ENCODE data around the gene UBE2G1.

The UBE2G1 gene

DNA sequence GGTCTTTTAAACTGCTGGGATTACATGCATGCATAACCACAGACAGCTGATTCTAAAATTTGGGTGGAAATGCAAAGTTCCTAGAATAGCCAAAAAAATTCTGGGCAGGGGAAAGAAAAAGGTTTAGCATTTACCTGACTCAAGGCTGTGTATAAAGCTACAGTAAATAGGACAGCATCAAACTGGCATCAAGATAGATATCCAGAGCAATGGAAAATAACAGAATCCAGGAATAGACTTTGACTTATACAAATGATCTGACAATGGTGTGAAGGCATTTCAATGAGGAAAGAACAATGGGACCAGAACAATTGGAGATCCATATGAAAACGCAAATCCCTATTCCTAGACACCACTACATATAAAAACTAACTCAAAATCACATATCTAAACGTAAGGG is 115.6 kb downstream of the UBE2G1 start:
- FAIRE-seq: no peak

DNA sequence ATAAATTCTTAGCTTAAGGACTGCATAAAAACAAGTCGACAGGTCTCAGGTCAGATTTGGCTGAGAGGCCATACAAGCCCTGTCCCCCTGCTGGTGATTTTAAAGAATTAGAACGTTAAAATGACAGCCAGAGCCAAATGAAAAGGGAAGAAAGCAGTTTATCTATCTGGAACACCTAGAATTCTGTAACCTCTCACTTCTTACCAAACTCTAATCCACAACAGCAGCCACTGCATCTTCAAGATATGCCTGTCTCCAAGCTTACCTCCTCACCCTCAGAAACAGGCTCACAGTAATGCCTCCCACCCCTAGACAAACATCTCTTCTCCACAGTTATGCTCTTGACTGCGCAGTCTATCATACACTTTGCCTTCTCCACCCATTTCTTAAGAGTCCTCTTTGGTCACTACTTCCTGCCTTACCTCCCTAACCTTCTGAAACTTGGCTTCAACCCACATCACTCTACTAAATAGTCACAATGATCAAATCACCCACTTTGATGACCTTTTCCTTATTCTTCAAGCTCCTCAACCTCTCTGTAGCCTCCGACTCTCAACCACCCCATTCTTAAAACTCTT is 116.9 kb downstream of the UBE2G1 start:
- FAIRE-seq (peak; percentile 53), DNase-seq (ENCODE audit: low spot score) (no peak)

More for the DNA sequence above, 115.6 kb downstream of the UBE2G1 start:
- DNase-seq (ENCODE audit: low spot score): no peak

DNA sequence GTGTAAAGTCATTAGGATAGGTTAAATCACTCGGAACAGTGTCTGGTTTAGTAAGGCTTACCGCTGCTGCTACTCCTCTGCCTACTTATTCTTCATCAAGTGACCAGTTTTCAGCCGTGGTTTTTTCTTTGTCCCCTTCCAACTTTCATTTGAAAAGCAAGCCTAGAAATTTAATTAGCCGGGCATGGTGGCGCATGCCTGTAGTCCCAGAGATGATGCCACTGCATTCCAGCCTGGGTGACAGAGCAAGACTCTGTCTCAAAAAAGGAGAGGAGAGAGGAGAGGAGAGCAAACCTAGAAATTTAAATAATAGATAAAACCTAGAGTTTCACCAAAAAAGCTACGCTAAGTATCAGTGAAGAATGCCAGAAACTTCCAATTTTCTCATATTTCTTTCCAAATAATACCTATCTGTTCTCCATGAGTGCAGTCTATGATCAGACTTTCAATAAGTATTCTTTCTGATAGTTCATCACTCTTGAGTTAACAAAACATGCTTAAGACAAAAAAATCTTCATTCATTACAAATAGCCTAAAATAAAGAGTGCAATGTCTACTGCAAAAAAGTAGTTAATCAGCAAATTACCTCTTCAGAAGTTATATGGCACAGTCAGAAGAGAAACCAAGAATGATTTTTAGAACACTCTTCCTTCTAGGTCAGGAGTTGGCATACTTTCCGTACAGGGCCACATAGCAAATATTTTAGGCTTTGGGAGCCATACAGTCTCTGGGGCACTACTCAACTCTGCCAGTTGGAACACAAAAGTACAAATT is 117.8 kb downstream of the UBE2G1 start:
- DNase-seq (ENCODE audit: low spot score): no peak
- FAIRE-seq: no peak

DNA sequence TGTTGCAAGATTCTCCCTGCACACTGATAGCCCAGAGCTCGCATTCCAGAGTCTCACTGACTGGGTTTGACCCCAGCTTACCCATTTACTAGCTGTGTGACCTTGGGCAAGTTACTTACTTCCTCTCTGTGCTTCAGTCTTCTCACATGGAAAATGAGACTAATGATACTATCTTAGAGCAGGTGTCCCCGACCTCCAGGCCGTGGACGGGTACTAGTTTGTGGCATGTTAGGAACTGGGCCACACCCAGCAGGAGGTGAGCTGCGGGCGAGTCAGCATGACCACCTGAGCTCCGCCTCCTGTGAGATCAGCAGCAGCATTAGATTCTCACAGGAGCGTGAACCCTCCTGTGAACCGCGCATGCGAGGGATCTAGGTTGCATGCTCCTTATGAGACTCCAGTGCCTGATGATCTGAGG is 118.5 kb downstream of the UBE2G1 start:
- DNase-seq (ENCODE audit: low spot score): no peak

DNA sequence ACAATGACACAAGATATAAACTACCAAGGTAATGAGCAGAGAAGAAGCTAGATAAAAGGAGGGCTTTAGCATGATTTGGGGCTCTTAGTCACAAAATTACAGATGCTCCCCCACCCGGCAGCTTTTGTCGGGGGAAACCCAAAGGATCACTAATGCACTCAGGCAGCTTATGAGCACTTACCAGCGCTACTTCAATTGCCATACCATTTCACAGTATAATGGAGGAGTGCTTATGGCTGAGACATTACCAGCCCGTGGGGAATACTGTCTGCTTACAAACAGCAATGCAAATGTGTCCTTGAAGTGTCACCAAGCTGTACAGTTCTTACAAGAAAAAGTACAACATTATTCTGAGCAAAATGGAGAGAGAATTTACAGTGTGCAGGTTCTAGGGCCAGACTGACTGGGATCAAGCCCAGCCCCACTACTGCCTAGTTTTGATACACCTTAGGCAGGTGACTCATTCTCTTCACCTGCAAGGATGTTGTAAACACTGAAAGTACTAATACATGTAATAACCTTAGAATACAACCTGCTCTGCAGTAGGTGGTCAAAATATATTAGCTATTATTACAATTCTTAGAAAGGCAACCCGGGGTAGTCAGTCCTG is 119.0 kb downstream of the UBE2G1 start:
- FAIRE-seq (no peak), DNase-seq (ENCODE audit: low spot score) (no peak)

More for the DNA sequence above, 118.5 kb downstream of the UBE2G1 start:
- FAIRE-seq: no peak

DNA sequence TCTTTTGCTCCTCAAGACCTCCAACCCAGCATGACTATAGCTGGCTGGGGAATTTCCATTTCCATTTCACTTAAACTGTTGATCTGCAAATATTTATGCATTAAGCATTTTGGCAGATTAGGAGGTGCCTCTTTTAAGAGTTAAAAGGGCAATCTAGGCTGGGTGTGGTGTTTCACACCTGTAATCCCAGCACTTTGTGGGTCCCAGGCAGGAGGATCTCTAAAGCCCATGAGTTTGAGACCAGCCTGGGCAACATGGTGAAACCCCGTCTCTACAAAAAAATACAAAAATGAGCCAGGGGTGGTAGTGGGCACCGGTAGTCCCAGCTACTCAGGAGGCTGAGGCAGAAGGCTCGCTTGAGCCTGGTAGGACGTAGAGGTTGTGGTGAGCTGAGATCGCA is 119.8 kb downstream of the UBE2G1 start:
- no peak for DNase-seq (ENCODE audit: low spot score)
- FAIRE-seq: no peak

DNA sequence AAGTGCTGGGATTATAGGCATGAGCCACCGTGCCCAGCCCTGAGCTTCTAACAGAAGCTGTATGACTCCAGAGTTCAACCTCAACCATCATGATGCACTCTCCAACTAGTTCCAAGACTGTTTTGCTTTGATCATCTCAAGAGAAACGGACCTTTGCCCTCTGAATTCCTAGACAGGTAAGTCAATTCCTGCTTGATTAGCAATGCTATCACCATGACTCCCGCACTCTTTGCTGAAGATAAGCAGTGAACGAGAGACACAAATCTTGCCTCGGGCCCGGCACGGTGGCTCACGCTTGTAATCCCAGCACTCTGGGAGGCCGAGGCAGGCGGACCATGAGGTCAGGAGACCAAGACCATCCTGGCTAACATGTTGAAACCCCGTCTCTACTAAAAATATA is 124.9 kb downstream of the UBE2G1 start:
- no peak for FAIRE-seq

DNA sequence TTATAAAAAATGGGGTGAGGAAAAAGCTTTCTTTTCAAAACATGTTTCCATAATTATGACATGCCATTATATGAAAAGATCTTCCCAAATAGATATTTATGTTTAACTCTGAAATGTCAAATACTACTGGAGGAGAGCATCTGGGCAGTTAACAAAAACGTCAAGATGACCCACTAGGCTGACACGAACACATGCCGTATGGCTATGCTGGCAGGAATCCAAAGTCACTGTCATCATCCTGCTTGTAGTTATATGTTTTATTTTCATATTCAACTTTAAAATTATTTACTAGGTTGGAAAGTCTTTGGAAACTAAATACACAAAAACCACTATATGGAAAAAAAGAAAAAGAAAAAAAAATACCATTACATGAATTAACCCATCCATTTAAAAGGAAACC is 130.0 kb downstream of the UBE2G1 start:
- FAIRE-seq (no peak), DNase-seq (ENCODE audit: low spot score) (no peak)

More for the DNA sequence above, 124.9 kb downstream of the UBE2G1 start:
- DNase-seq (ENCODE audit: low spot score): no peak

DNA sequence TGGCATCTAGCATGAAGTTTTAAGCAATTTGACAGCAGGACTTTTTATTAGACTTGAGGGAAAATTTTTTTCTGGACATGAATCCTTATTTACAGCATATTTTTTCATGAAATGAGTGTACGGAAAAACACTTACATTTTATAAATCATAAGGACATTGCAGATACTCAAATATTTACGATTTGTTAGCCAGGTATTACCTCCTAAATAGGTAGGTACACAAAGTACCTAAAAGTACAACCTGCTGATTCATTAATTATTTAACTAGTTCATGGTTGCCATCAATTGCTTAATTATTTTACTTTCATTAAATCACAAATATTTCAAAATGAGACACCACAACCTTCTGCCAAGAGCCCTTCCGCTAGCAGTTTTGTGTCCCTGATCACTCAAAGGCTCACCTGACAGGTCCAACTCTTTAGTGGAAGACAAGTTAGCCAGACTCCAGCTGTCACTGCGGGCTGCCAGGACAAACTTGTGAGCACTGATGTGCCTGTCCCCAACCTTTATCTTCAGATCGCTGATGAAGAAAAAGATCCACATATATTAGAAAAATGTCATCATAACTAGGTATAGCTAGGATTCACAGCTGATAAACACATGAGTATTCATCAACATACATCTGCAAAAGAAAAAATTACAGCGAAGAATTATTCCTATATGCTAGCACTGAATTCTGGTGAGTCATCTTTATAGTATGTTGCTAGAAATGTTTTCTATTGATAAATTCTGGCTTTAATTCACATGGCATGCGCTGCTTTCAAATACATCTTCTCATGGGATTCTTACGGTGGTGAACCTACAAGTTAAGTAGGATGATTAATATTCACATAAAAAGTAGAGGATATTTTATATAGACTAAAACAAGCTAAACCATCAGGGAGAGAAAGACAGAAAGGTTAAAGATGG is 130.8 kb downstream of the UBE2G1 start:
- no peak for FAIRE-seq

DNA sequence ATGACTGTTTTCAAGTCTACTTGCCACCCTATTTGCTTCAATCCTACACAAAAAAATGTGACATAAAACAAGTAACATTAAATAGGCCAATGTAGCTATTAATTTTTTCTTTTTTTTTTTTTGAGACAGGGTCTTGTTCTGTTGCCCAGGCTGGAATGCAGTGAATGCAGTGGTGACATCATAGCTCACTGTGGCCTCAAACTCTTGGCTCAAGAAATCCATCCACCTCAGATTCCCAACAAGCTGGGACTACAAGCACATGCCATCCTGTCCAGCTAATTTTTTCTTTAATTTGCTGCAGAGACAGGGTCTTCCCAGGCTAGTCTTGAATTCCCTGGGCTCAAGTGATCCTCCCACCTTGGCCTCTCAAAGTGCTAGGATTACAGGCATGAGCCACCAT is 132.1 kb downstream of the UBE2G1 start:
- FAIRE-seq (no peak), DNase-seq (ENCODE audit: low spot score) (no peak)

More for the DNA sequence above, 130.8 kb downstream of the UBE2G1 start:
- no peak for DNase-seq (ENCODE audit: low spot score)

DNA sequence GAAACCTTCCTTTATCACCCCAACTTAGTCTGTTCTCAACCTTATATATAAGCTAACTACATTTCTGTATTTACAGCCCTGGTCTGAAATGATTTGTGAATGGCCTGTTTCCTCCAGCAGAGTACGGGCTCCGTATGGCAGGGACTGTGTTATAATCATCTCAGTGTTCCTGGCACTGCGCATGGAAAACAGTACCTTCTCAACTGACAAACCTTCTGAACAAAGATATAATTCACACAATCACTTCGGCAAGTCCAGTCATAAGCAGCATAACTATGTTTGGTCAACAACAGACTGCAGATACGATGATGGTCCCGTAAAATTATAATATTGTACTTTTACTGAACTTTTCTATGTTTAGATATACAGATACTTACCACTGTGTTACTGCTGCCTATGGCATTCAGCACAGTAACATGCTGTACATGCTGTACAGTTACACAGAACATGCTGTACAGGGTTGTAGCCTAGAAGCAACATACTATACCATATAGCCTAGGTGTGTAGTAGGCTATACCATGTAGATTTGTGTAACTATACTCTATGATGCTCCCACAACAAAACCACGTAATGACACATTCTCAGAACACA is 132.7 kb downstream of the UBE2G1 start:
- DNase-seq (ENCODE audit: low spot score): no peak
- FAIRE-seq: no peak

DNA sequence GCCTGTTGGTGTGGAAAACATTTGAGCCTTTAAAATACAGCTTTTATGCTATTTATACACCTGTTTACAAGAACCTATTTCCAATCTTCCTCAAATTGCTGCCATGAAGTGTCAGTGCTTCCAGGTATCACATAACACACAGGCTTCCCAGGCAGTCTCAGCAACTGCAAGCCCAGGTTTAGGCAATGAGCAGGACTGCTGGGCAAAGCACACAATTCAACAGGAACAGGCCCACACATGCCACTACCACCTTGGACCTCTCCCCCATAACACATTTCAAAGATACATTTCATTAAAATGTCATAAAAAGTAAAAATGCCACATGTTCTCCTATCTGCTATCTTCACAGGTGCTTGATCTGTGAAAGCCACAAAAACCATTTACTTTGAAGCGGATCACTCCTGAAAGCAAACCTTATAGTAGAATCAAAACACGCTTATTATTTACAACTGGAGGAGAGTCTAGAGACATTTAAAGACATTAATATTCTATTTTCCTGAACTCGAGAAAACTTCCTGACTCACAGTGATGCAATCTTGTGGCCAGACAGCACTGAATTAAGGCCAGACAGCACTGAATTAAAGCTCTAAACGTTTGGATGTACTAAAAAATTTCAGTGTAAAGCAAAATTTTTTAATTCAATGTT is 134.2 kb downstream of the UBE2G1 start:
- DNase-seq (ENCODE audit: low spot score): no peak
- no peak for FAIRE-seq

DNA sequence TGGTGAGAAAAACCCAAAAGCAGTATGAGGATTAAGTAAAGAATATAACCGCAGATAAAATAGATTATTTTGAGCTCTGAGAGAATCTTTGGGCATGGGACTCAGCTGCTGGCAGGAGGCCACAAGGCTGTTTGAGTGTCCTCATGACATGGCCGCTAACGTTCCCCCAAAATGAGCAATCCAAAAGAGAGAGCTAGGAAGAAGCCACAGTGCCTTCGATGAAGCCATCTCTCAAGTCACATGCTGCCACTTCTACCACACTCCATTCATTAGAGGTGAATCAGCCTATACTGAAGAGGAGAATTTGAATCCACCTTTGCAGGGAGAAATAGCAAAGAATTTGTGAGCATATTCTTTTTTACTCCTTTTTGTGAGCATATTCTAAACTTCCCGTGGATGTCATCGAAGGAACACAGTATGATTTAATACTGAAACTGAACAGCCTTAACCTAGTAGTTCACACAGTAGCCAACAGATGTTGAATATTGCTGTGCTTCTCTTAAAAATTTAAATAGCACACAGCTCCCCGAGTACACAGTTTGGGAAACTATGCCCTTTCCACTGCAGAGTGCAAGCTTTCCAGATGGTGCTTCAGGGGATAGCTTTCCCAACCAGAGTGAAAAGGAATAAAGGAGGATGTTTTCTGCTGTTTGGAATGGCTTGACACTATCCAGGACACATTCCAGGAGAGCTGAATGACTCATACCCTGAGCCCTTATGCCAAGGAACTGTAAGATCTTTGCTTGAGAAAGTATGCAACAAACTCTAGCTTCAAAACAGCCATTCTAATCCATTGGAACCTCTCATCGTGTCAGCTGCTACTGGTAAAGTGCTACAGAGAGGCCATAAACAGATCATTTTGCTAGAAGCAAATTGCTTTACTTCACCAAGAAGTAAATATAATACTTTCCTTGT is 136.6 kb downstream of the UBE2G1 start:
- FAIRE-seq (peak; percentile 85), DNase-seq (ENCODE audit: low spot score) (peak; percentile 78)

DNA sequence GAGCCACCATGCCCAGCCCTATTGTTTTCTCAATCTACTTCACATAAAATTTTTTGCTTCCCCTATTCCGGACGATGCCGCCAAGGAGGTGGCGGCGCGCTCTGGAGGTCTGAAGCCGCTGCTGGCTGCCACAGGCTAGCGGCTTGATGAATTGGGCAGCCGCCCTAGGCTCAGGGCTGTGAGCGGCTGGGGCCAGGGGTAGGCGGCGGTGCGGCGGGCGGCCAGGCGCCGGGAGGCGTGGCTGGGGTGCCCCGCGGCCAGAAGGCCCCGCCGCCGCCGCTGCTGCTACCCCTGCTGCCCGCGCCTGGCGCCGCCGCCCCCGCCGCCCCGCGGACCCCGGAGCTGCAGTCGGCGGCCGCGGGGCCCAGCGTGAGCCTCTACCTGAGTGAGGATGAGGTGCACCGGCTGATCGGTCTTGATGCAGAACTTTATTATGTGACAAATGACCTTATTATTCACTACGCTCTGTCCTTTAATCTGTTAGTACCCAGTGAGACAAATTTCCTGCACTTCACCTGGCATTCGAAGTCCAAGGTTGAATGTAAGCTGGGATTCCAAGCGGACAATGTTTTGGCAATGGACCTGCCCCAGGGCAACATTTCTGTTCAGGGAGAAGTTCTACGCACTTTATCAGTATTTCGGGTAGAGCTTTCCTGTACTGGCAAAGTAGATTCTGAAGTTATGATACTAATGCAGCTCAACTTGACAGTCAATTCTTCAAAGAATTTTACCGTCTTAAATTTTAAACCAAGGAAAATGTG is 144.4 kb downstream of the UBE2G1 start:
- DNase-seq (ENCODE audit: low spot score) (no peak), FAIRE-seq (no peak)

DNA sequence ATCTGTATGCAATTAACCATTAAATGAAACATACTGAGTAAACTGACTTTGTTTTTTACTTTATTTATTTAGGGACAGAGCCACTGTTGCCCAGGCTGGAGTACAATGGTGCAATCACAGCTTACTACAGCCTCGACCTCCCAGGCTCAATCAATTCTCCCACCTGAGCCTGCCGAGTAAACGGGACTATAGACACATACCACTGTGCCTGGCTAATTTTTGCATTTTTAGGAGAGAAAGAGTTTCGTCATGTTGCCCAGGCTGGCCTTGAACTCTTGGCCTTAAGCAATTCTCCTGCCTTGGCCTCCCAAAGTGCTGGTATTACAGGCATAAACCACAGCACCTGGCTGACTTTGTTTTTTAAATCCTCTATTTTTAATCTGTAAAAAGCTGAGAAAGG is 145.3 kb downstream of the UBE2G1 start:
- no peak for DNase-seq (ENCODE audit: low spot score)
- FAIRE-seq: no peak

DNA sequence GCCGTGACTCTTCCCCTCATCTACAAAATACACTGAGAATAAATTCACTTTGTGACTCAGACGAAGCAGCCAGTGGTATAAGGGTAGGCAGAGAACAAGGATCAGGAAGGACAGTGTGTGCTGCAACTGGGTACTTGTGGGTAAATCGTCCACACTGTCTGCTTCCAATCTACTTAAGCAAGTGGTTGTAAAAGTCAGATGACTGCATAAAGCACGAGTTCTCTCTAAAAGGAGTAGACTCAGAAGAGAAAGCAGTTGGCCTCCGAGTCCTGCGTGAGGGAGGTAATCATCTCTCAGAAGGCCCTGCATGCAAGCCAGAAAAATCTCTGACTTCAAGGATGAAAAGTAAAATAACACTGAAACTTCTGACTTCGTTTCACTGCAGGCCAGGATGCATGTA is 145.8 kb downstream of the UBE2G1 start:
- no peak for DNase-seq (ENCODE audit: low spot score)
- FAIRE-seq: no peak

All from RCC 7860 (cell line).